ENCODE results near the gene NDUFB2.

Gene NDUFB2

GRCh38 chr7:140681766-140682165 is 14.7 kb upstream of the NDUFB2 start:
- ChIA-PET CTCF (no interaction called here), POLR2A (interaction anchor here (1.6 kb wide), 1 partner anchor 14 kb away, joined by 3 read pairs; the partner anchor contains the start of gene NDUFB2)
- TF ChIP-seq KLF1 (tag by site-specific recombination; IDR thresholded peaks at IDR 0.05) (no peak), ZNF664 (tag by site-specific recombination; IDR thresholded peaks at IDR 0.05) (0 out of 2 replicates have a peak, but pooled peaks have one; percentile 27)

GRCh38 chr7:140683657-140684056 is 12.9 kb upstream of the NDUFB2 start:
- H3K4me1 ChIP-seq (ENCODE audit: control insufficient read depth, insufficient read depth, low read length), result no peaks in the 10 kb centered on the region
- ChIA-PET POLR2A (interaction anchor here (0.8 kb wide), 1 partner anchor 13 kb away, joined by 3 read pairs; the partner anchor contains the start of gene NDUFB2), CTCF (interaction anchor here (1.0 kb wide), 1 partner anchor 9 kb away, joined by 5 read pairs; no protein-coding TSS in a partner anchor)
- TF ChIP-seq EGR2 (tag by site-specific recombination; IDR thresholded peaks at IDR 0.05; ENCODE audit: low read depth) (no peak), ZBTB44 (tag by site-specific recombination; IDR thresholded peaks at IDR 0.05) (no peak), ZBTB48 (tag by site-specific recombination; IDR thresholded peaks at IDR 0.05) (no peak), ZNF639 (tag by site-specific recombination; IDR thresholded peaks at IDR 0.05) (no peak), SALL2 (tag by site-specific recombination; IDR thresholded peaks at IDR 0.05; ENCODE audit: borderline replicate concordance) (no peak), ZNF514 (tag by site-specific recombination; IDR thresholded peaks at IDR 0.05) (no peak), WT1 (tag by site-specific recombination; IDR thresholded peaks at IDR 0.05) (no peak), SCRT2 (tag by site-specific recombination; IDR thresholded peaks at IDR 0.05) (no peak), ZNF785 (tag by site-specific recombination; IDR thresholded peaks at IDR 0.05) (no peak), ZNF292 (tag by site-specific recombination; IDR thresholded peaks at IDR 0.05; ENCODE audit: borderline replicate concordance, low read depth) (no peak), ZSCAN5A (tag by site-specific recombination; IDR thresholded peaks at IDR 0.05) (no peak), ZNF585B (tag by site-specific recombination; IDR thresholded peaks at IDR 0.05) (no peak), TCF7L2 (IDR thresholded peaks at IDR 0.05; ENCODE audit: borderline replicate concordance, low read depth, low read length) (no peak), ZFP69B (tag by site-specific recombination; IDR thresholded peaks at IDR 0.05) (no peak), ZNF16 (tag by site-specific recombination; IDR thresholded peaks at IDR 0.05; ENCODE audit: low read depth) (no peak), ZNF707 (tag by site-specific recombination; IDR thresholded peaks at IDR 0.05) (no peak), ZNF426 (tag by site-specific recombination; IDR thresholded peaks at IDR 0.05) (no peak), ZNF37A (tag by site-specific recombination; IDR thresholded peaks at IDR 0.05) (no peak)
- H3K36me3 ChIP-seq (ENCODE audit: control insufficient read depth in 2 of 2, insufficient read depth in 1 of 2, low read length in 2 of 2), result peaks cover 20 to 93% of the 10 kb centered on the region in 2 experiments; a peak in 2 of 3 replicates
- H3K27ac ChIP-seq (ENCODE audit: extremely low read depth, low read depth, low read length), result no peak overlapping the region
- no peaks in the 10 kb centered on the region for H3K9me3 ChIP-seq (ENCODE audit: control insufficient read depth, insufficient read depth, low read depth, low read length)
- no peak overlapping the region for H3K4me3 ChIP-seq (ENCODE audit: low read depth, low read length)

More at GRCh38 chr7:140681766-140682165, 14.7 kb upstream of the NDUFB2 start:
- H3K36me3 ChIP-seq (ENCODE audit: control insufficient read depth in 2 of 2, insufficient read depth in 1 of 2, low read length in 2 of 2), result peaks cover 15 to 94% of the 10 kb centered on the region in 2 experiments; a peak in 2 of 3 replicates
- H3K9me3 ChIP-seq (ENCODE audit: control insufficient read depth, insufficient read depth, low read depth, low read length), result no peaks in the 10 kb centered on the region
- H3K27ac ChIP-seq (ENCODE audit: extremely low read depth, low read depth, low read length), result no peak overlapping the region
- H3K4me3 ChIP-seq (ENCODE audit: low read depth, low read length), result no peak overlapping the region
- no peaks in the 10 kb centered on the region for H3K4me1 ChIP-seq (ENCODE audit: control insufficient read depth, insufficient read depth, low read length)
